Thyroid gland (tissue), 4 donors: Measurements from ENCODE around the gene C22orf15. TPM values are rescaled to one million over a fixed set of nuclear protein-coding genes. Genes with fewer than 3 reads are reported as not detected.

Experiments used
- DNase-seq, 2 donors: peaks; one replicate each; pipeline ENCODE4 v3.0.0-alpha.2; 2019
- H3K27ac ChIP-seq, 3 donors: fragments of 200-600 bp; sonication (generic); 1 replicate in 2 of 3; 2 replicates in 1 of 3; pipeline ENCODE4 v1.5.1; 2016 to 2019; ENCODE audit warnings: mild to moderate bottlenecking in 1 of 3, moderate library complexity in 1 of 3
- H3K27me3 ChIP-seq: fragments of 200-600 bp; sonication (generic); one replicate; pipeline ENCODE4 v1.5.1; 2019
- H3K36me3 ChIP-seq, 2 donors: fragments of 200-600 bp; sonication (generic); one replicate each; pipeline ENCODE4 v1.5.1; 2016 to 2019
- H3K4me1 ChIP-seq, 2 donors: fragments of 200-600 bp; sonication (generic); one replicate each; pipeline ENCODE4 v1.5.1; 2017 to 2019
- H3K4me3 ChIP-seq, 3 donors: fragments of 200-600 bp; sonication (generic); replicated peaks in 1 of 3; 1 replicate in 2 of 3; 2 replicates in 1 of 3; pipeline ENCODE4 v1.5.1; 2016; ENCODE audit warnings: mild to moderate bottlenecking in 1 of 3
- H3K9me3 ChIP-seq: fragments of 200-600 bp; sonication (generic); one replicate; pipeline ENCODE4 v1.5.1; 2017
- CTCF ChIP-seq, 6 experiments: fragments of 200-600 bp in 3 of 6; fragments of 450-650 bp in 3 of 6; sonication (generic) in 3 of 6; IDR thresholded peaks; one replicate each; pipeline ENCODE4 v1.5.1; 2016 to 2019; ENCODE audit warnings: antibody characterized with exemption in 6 of 6, mild to moderate bottlenecking in 2 of 6, inconsistent platforms in 1 of 6, moderate library complexity in 1 of 6
- POLR2A ChIP-seq, 2 donors: fragments of 450-650 bp; IDR thresholded peaks; one replicate each; pipeline ENCODE4 v1.6.1; 2017; ENCODE audit warnings: antibody characterized with exemption in 2 of 2, mild to moderate bottlenecking in 2 of 2, moderate library complexity in 1 of 2
- WGBS, 2 donors: methylation state at CpG; one replicate each; pipeline ENCODE4 v1.1.5; 2017; 5-methylcytosine and 5-hydroxymethylcytosine counted together
- intact Hi-C: fragments of 100-400 bp; cut with DNase I; formaldehyde crosslinking; loops from one replicate; pipeline ENCODE4 v1.15.1; 2023
- total RNA-seq, 4 donors: library from RNA; depleted of rRNA; stranded (reverse); fragments of >200 nt; gene quantifications; one replicate each; pipeline ENCODE4 v1.2.3, GENCODE V29; 2016

The C22orf15 gene
- total RNA-seq, 4 donors from 2014 or later, result not detected

- Histone ChIP-seq H3K27ac (peak overlapping the region in 2 of 3 donors; percentile 97 to 100), H3K4me1 (peaks cover 21% of the 10 kb centered on the region in 2 donors), H3K36me3 (peaks cover 0 to 5% of the 10 kb centered on the region in 2 donors), H3K4me3 (peak overlapping the region; percentile 47 to 94 (median 52)), H3K27me3 (no peaks in the 10 kb centered on the region), H3K9me3 (no peaks in the 10 kb centered on the region)
- intact Hi-C loops, result loop anchor here (5.0 kb wide), 1 partner anchor 55 kb away; no protein-coding TSS in a partner anchor
- 2 to 4% methylated on average over 5 of the region's 5 CpGs for WGBS, 2 donors
- DNase-seq, result no peak
- TF ChIP-seq CTCF (IDR thresholded peaks at IDR 0.05), result no peak
- TF ChIP-seq POLR2A (IDR thresholded peaks at IDR 0.05), result no peak
Measured at GRCh38 chr22:23787600-23787896, 24.8 kb downstream of the C22orf15 start.

- no peaks in the 10 kb centered on the region for H3K27me3 ChIP-seq
- H3K36me3 ChIP-seq, result peaks cover 0 to 7% of the 10 kb centered on the region in 2 donors
- peaks cover 21% of the 10 kb centered on the region in 2 donors for H3K4me1 ChIP-seq
- TF ChIP-seq POLR2A (IDR thresholded peaks at IDR 0.05), result no peak
- TF ChIP-seq CTCF (IDR thresholded peaks at IDR 0.05), result no peak
- WGBS, 2 donors, result 54 to 63% methylated on average over 3 of the region's 3 CpGs
- peak overlapping the region; percentile 47 to 94 (median 52) for H3K4me3 ChIP-seq
- H3K9me3 ChIP-seq, result no peaks in the 10 kb centered on the region
- intact Hi-C loops, result loop anchor here (5.0 kb wide), 1 partner anchor 54 kb away; no protein-coding TSS in a partner anchor
- H3K27ac ChIP-seq, result no peak overlapping the region
- DNase-seq, result no peak
Measured at GRCh38 chr22:23787910-23788309, 25.1 kb downstream of the C22orf15 start.

- Histone ChIP-seq H3K4me1 (peaks cover 21% of the 10 kb centered on the region in 2 donors), H3K36me3 (peaks cover 12 to 19% of the 10 kb centered on the region in 2 donors), H3K27me3 (no peaks in the 10 kb centered on the region), H3K4me3 (no peak overlapping the region), H3K27ac (no peak overlapping the region), H3K9me3 (no peaks in the 10 kb centered on the region)
- no peak for DNase-seq
- intact Hi-C loops, result loop anchor here (5.0 kb wide), 1 partner anchor 53 kb away; no protein-coding TSS in a partner anchor
- WGBS, 2 donors, result 71 to 76% methylated on average over 4 of the region's 4 CpGs
- no peak for TF ChIP-seq CTCF (IDR thresholded peaks at IDR 0.05)
- TF ChIP-seq POLR2A (IDR thresholded peaks at IDR 0.05), result no peak
Measured at GRCh38 chr22:23789121-23789520, 26.3 kb downstream of the C22orf15 start.

- intact Hi-C loops, result loop anchor here (5.0 kb wide), 1 partner anchor 53 kb away; no protein-coding TSS in a partner anchor
- 85 to 88% methylated on average over 4 of the region's 4 CpGs for WGBS, 2 donors
- H3K4me1 ChIP-seq, result peaks cover 21% of the 10 kb centered on the region in 2 donors
- no peaks in the 10 kb centered on the region for H3K27me3 ChIP-seq
- no peak overlapping the region for H3K4me3 ChIP-seq
- H3K36me3 ChIP-seq, result peaks cover 14 to 24% of the 10 kb centered on the region in 2 donors
- no peak for TF ChIP-seq POLR2A (IDR thresholded peaks at IDR 0.05)
- TF ChIP-seq CTCF (IDR thresholded peaks at IDR 0.05), result no peak
- H3K27ac ChIP-seq, result no peak overlapping the region
- H3K9me3 ChIP-seq, result no peaks in the 10 kb centered on the region
- DNase-seq, result no peak
Measured at GRCh38 chr22:23789638-23790037, 26.8 kb downstream of the C22orf15 start.

- TF ChIP-seq POLR2A (IDR thresholded peaks at IDR 0.05), result no peak
- TF ChIP-seq CTCF (IDR thresholded peaks at IDR 0.05), result no peak
- Histone ChIP-seq H3K36me3 (peaks cover 26 to 36% of the 10 kb centered on the region in 2 donors), H3K27me3 (no peaks in the 10 kb centered on the region), H3K27ac (no peak overlapping the region), H3K9me3 (no peaks in the 10 kb centered on the region), H3K4me1 (peaks cover 21% of the 10 kb centered on the region in 2 donors), H3K4me3 (no peak overlapping the region)
- 69 to 75% methylated on average over 11 of the region's 11 CpGs for WGBS, 2 donors
- intact Hi-C loops, result no loop called here
- DNase-seq, result no peak
Measured at GRCh38 chr22:23790819-23791737, 28.3 kb downstream of the C22orf15 start.
